GM15510 (cell line): ENCODE results near the gene LRRFIP2.

Experiments
- POLR2A ChIP-seq: IDR thresholded peaks from 3 replicates; pipeline ENCODE4 v1.6.1; 2011; ENCODE audit warnings: borderline replicate concordance; ENCODE audit not compliant: insufficient read length; ENCODE audit errors: extremely low read depth

Gene LRRFIP2

DNA sequence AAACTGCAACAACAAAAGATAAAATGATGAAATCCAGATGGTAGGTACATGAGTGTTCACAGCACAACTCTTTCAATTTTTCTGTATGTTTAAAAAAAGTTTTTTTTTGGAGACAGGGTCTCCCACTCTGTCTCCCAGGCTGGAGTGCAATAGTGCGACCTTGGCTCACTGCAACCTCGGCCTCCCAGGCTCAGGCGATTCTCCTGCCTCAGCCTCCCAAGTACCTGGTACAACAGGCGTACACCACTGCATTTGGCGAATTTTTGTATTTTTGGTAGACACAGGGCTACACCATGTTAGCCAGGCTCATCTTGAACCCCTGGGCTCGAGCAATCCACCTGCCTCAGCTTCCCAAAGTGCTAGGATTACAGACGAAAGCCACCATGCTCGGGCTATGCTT is 18.6 kb downstream of the LRRFIP2 start:
- no peak for TF ChIP-seq POLR2A

DNA sequence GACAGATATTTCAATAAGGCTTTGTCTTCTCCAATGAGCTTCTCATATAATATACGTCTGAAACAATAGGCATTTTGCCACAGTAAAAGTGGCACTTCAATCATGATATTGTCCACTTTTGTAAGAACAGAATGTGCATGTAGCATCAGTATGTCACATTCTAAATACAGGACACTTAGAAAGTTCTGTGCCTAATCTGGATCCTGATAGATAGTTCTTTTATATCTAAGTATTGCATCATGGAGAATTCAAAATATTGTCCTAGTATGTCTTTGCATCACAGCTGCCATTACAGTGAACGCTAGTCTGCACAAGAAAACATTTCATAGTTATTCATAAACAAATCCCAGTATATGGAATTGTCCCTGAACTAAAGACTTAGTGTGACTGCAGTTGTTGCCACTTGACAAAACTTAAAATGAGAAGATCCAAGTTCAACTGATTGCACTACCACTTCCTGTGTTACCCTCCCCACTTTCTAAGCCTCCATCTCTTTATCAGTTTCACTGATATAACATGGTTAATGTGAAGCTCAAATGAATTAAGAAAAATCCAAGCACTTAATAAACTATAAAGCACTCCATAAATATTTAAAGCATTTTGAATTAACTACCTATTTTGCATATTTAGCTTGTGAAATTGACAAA is 19.6 kb downstream of the LRRFIP2 start:
- TF ChIP-seq POLR2A: no peak

- TF ChIP-seq POLR2A: no peak
Measured at GRCh38 chr3:37150621-37151020, 23.8 kb downstream of the LRRFIP2 start.

- TF ChIP-seq POLR2A: no peak
Measured at GRCh38 chr3:37149257-37149656, 25.1 kb downstream of the LRRFIP2 start.

DNA sequence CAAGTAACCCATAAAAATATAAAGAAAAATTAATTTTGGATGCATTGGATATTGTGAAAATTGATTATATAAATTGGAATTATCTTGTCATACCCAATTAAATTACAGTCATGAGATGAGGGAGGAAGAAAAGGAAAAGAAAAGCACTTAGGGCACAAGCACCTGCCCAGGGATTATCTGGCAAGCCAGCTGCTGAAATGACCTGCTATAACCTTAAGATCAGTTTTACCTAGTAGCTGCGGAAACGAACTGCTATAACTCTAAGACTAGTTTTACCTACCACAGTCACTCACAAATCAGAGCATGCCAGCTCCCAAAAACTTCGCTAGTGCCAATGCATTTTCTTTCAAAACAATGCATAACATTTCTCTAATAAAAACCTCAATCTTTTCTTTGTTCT is 26.2 kb downstream of the LRRFIP2 start:
- TF ChIP-seq POLR2A: no peak

- TF ChIP-seq POLR2A: no peak
Measured at GRCh38 chr3:37147666-37148065, 26.7 kb downstream of the LRRFIP2 start.

GRCh38 chr3:37145611-37146010 is 28.8 kb downstream of the LRRFIP2 start:
- TF ChIP-seq POLR2A: no peak

- TF ChIP-seq POLR2A: no peak
Measured at GRCh38 chr3:37144806-37145205, 29.6 kb downstream of the LRRFIP2 start.

- TF ChIP-seq POLR2A: no peak
Measured at GRCh38 chr3:37143821-37144220, 30.6 kb downstream of the LRRFIP2 start.

DNA sequence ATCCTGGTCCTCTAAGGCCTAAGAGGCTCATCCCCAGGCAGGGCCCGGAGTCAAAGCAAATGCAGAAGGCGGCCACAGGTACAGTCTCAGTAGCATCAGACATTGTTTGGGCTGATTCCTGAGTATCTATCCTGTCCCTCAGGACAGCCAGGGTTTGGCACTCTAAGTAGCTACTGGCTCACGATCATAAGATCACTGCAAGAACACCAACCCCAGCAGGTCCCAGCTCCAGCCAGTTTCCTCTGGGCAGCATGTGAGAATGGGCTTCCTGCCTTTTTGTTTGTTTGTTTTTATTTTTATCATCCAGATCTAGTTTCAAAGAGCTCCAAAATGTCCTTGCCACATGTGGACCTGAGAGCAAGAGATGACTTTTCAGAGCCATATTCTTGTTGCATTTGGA is 32.7 kb downstream of the LRRFIP2 start:
- no peak for TF ChIP-seq POLR2A

GRCh38 chr3:37140899-37141541 is 33.4 kb downstream of the LRRFIP2 start:
- TF ChIP-seq POLR2A: no peak

DNA sequence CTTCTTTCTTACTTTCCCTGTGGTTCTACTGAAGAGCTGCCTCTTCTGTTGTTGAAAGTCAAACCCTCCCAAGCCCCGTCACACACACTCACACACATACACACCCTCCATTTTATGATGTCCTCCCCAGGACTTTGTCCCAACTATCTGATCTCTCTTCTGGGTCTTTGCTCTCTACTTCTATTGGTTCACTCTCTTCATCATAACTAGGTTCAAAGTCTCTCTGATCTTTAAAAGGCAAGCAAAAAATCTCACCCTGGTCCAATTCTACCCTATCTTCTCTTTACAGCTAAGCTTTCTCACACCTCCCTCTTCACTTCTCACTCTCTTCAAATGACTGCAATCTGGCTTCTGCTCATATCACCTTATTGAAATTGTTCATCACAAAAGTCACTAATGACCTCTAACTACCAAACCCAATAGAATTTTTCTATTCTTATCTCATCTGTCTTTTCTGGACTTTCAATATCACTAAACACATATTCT is 34.8 kb downstream of the LRRFIP2 start:
- TF ChIP-seq POLR2A: no peak

DNA sequence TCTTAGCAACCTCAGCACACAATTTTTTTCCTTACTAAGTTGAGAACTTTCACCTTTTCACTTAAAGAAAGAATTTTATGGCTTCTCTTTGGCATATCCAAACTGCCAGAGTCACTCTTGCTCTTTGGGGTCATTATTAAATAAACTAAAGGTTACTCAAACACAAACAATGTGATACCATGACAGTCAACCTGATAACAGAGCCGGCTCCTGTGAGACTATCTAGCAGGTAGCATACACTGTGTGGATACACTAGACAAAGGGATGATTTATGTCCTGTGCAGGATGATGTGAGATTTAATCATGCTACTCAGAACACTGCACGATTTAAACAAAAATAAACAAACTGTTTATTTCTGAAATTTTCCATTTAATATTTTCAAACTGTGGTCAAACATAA is 35.6 kb downstream of the LRRFIP2 start:
- no peak for TF ChIP-seq POLR2A

DNA sequence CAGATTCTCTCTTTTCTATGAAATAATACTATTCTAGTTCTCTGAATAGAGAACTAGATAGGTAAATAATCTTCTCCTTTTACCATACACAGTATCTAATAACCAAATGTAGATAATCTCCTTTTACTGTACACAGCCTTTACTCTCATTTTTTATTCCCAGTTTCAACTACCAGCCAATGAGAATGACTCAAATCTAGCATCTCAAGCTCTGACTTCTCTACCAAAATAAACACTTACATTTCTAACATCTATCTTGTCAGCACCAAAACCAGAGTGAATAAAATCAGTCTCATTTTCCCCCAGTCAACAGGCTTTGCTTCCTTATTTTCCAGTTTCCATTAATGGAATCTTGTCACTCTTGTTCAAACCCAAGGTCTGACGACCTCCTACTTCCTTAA is 36.9 kb downstream of the LRRFIP2 start:
- TF ChIP-seq POLR2A: no peak

DNA sequence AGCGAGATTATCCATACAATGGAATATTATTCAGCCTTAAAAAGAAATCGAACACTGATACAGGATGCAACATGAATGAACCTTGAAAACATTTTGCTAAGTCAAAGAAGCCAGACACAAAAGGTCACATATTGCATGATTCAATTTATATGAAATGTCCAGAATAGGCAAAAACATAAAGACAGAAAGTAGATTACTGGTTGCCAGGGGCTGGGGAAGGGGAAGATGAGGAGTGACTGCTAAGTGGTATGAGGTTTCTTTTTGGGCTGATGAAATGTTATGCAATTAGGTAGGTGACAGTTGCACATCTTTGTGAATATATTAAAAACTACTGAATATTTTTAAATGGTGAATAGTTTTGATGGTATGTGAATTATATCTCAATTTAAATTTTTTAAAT is 38.3 kb downstream of the LRRFIP2 start:
- TF ChIP-seq POLR2A: no peak

- no peak for TF ChIP-seq POLR2A
Measured at GRCh38 chr3:37135561-37135960, 38.8 kb downstream of the LRRFIP2 start.
